Skeletal muscle tissue (tissue), 4 donors: ENCODE data around the gene TIRAP. TPM values are rescaled to one million over a fixed set of nuclear protein-coding genes. Genes with fewer than 3 reads are reported as not detected.

ENCODE experiments used
- H3K27ac ChIP-seq: one replicate; pipeline ENCODE4 v1.7.0; 2013; ENCODE audit warnings: mild to moderate bottlenecking, low read depth, low read length, inconsistent platforms
- H3K27me3 ChIP-seq, 3 donors: one replicate each; pipeline ENCODE4 v1.7.0; 2013; ENCODE audit warnings: low read length in 3 of 3; ENCODE audit not compliant: control insufficient read depth in 3 of 3, insufficient read depth in 3 of 3
- H3K36me3 ChIP-seq, 3 donors: one replicate each; pipeline ENCODE4 v1.7.0; 2013; ENCODE audit warnings: low read length in 3 of 3; ENCODE audit not compliant: control insufficient read depth in 3 of 3, insufficient read depth in 3 of 3
- H3K4me1 ChIP-seq, 3 donors: one replicate each; pipeline ENCODE4 v1.7.0; 2013; ENCODE audit warnings: low read length in 3 of 3, mild to moderate bottlenecking in 3 of 3; ENCODE audit not compliant: control insufficient read depth in 3 of 3, insufficient read depth in 3 of 3
- H3K4me3 ChIP-seq, 3 donors: one replicate each; pipeline ENCODE4 v1.7.0; 2013; ENCODE audit warnings: low read length in 3 of 3
- H3K9ac ChIP-seq, 3 donors: one replicate each; pipeline ENCODE4 v1.7.0; 2013; ENCODE audit warnings: low read length in 3 of 3, mild to moderate bottlenecking in 3 of 3, moderate library complexity in 2 of 3, low read depth in 1 of 3
- H3K9me3 ChIP-seq, 3 donors: one replicate each; pipeline ENCODE4 v1.7.0; 2013; ENCODE audit warnings: low read length in 3 of 3; ENCODE audit not compliant: control insufficient read depth in 3 of 3
- total RNA-seq: library from RNA; depleted of rRNA; stranded (reverse); fragments of >200 nt; gene quantifications from one replicate; pipeline ENCODE4 v1.2.3, GENCODE V29; 2014
- donor health status: Osteomylitis.

Gene TIRAP
- total RNA-seq, 1 donor from 2014 or later: 3.1 TPM

- Histone ChIP-seq H3K27me3 (no peaks in the 10 kb centered on the region), H3K36me3 (peaks cover 51 to 59% (median 55%) of the 10 kb centered on the region in 3 donors), H3K4me1 (peaks cover 11 to 13% (median 12%) of the 10 kb centered on the region in 3 donors), H3K9ac (no peak overlapping the region), H3K4me3 (no peak overlapping the region), H3K27ac (no peak overlapping the region), H3K9me3 (no peaks in the 10 kb centered on the region)
These were observed 19.4 kb upstream of the TIRAP start for GRCh38 chr11:126263489-126263888.

- peaks cover 51 to 59% (median 55%) of the 10 kb centered on the region in 3 donors for H3K36me3 ChIP-seq
- no peaks in the 10 kb centered on the region for H3K27me3 ChIP-seq
- H3K27ac ChIP-seq: no peak overlapping the region
- H3K4me1 ChIP-seq: peaks cover 14 to 26% (median 19%) of the 10 kb centered on the region in 3 donors
- no peak overlapping the region for H3K9ac ChIP-seq
- H3K4me3 ChIP-seq: no peak overlapping the region
- no peaks in the 10 kb centered on the region for H3K9me3 ChIP-seq
These were observed 17.1 kb upstream of the TIRAP start for GRCh38 chr11:126265811-126266210.

- H3K36me3 ChIP-seq: peaks cover 42 to 49% (median 46%) of the 10 kb centered on the region in 3 donors
- no peaks in the 10 kb centered on the region for H3K9me3 ChIP-seq
- H3K4me3 ChIP-seq: peak overlapping the region; percentile 78 to 99 (median 93)
- peak overlapping the region; percentile 93 to 95 (median 94) for H3K9ac ChIP-seq
- H3K27me3 ChIP-seq: no peaks in the 10 kb centered on the region
- peak overlapping the region; percentile 82 for H3K27ac ChIP-seq
- peaks cover 13 to 26% (median 19%) of the 10 kb centered on the region in 3 donors for H3K4me1 ChIP-seq
These were observed 15.2 kb upstream of the TIRAP start for GRCh38 chr11:126267650-126268049.

GRCh38 chr11:126268361-126268707, 14.6 kb upstream of the TIRAP start:
- Histone ChIP-seq H3K36me3 (peaks cover 43 to 49% (median 43%) of the 10 kb centered on the region in 3 donors), H3K27me3 (no peaks in the 10 kb centered on the region), H3K4me1 (peaks cover 13 to 26% (median 19%) of the 10 kb centered on the region in 3 donors), H3K9ac (peak overlapping the region; percentile 93 to 95 (median 94)), H3K27ac (peak overlapping the region; percentile 82), H3K9me3 (no peaks in the 10 kb centered on the region), H3K4me3 (peak overlapping the region; percentile 78 to 99 (median 93))

- peak within 1 kb of the TSS; percentile 94 to 100 (median 99) for H3K9ac ChIP-seq
- H3K4me3 ChIP-seq: peak within 1 kb of the TSS; percentile 78 to 99 (median 96)
- no peaks in the 10 kb centered on the region for H3K27me3 ChIP-seq
- peaks cover 13 to 26% (median 19%) of the 10 kb centered on the region in 3 donors for H3K4me1 ChIP-seq
- peaks cover 43 to 47% (median 43%) of the 10 kb centered on the region in 3 donors for H3K36me3 ChIP-seq
- H3K9me3 ChIP-seq: no peaks in the 10 kb centered on the region
- H3K27ac ChIP-seq: peak within 1 kb of the TSS; percentile 82
These were observed 13.9 kb upstream of the TIRAP start, which contains the start of the genes FOXRED1 and SRPRA for GRCh38 chr11:126268708-126269579. Gene FOXRED1 (plus strand): TSS chr11:126269154. CDS start chr11:126269207, 53 bp downstream. Gene SRPRA (minus strand): TSS chr11:126268895. CDS start chr11:126268804, 91 bp downstream.

GRCh38 chr11:126277322-126277721, 5.6 kb upstream of the TIRAP start:
- Histone ChIP-seq H3K27ac (no peak overlapping the region), H3K36me3 (peaks cover 39 to 46% (median 43%) of the 10 kb centered on the region in 3 donors), H3K4me3 (no peak overlapping the region), H3K9ac (no peak overlapping the region), H3K27me3 (no peaks in the 10 kb centered on the region), H3K4me1 (peaks cover 7 to 13% (median 12%) of the 10 kb centered on the region in 3 donors), H3K9me3 (no peaks in the 10 kb centered on the region)

GRCh38 chr11:126277780-126278179, 5.1 kb upstream of the TIRAP start:
- peaks cover 9 to 16% (median 13%) of the 10 kb centered on the region in 3 donors for H3K4me1 ChIP-seq
- peaks cover 39 to 43% (median 42%) of the 10 kb centered on the region in 3 donors for H3K36me3 ChIP-seq
- no peak overlapping the region for H3K9ac ChIP-seq
- no peaks in the 10 kb centered on the region for H3K27me3 ChIP-seq
- H3K9me3 ChIP-seq: no peaks in the 10 kb centered on the region
- no peak overlapping the region for H3K27ac ChIP-seq
- H3K4me3 ChIP-seq: no peak overlapping the region

- peaks cover 9 to 26% (median 18%) of the 10 kb centered on the region in 3 donors for H3K4me1 ChIP-seq
- no peaks in the 10 kb centered on the region for H3K27me3 ChIP-seq
- no peak overlapping the region for H3K9ac ChIP-seq
- H3K36me3 ChIP-seq: peaks cover 27 to 30% (median 29%) of the 10 kb centered on the region in 3 donors
- H3K4me3 ChIP-seq: no peak overlapping the region
- no peak overlapping the region for H3K27ac ChIP-seq
- H3K9me3 ChIP-seq: no peaks in the 10 kb centered on the region
These were observed 3.7 kb upstream of the TIRAP start for GRCh38 chr11:126279191-126279590.

GRCh38 chr11:126280595-126280994, 2.3 kb upstream of the TIRAP start:
- Histone ChIP-seq H3K27me3 (no peaks in the 10 kb centered on the region), H3K36me3 (peaks cover 15 to 20% (median 20%) of the 10 kb centered on the region in 3 donors), H3K4me1 (peaks cover 9 to 27% (median 18%) of the 10 kb centered on the region in 3 donors), H3K9me3 (no peaks in the 10 kb centered on the region), H3K27ac (no peak overlapping the region), H3K9ac (no peak overlapping the region), H3K4me3 (no peak overlapping the region)

GRCh38 chr11:126281245-126281644, 1.6 kb upstream of the TIRAP start:
- no peaks in the 10 kb centered on the region for H3K9me3 ChIP-seq
- no peak overlapping the region for H3K27ac ChIP-seq
- peaks cover 10 to 15% (median 14%) of the 10 kb centered on the region in 3 donors for H3K36me3 ChIP-seq
- no peak overlapping the region for H3K9ac ChIP-seq
- H3K4me3 ChIP-seq: no peak overlapping the region
- H3K4me1 ChIP-seq: peaks cover 9 to 27% (median 17%) of the 10 kb centered on the region in 3 donors
- no peaks in the 10 kb centered on the region for H3K27me3 ChIP-seq
